ENCODE results near the gene DNAJC3.

Gene DNAJC3

DNA sequence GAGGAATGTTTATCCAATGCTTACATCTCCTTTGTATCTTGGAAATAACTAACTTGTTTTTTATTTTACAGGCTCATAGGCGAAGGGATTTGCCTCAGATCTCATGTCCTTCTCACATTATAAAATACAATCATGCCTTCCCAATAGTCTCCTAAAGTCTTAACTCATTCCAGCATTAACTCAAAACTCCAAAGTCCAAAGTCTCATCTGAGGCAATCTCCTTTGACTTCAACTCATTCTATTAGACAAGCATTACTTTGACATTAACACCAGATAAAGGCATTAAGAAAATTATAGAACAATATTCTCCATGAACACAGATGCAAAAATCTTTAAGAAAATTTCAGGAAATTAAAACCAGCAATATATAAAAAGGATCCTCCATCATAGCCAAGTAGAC, 137.6 kb downstream of the DNAJC3 start:
- no peak for DNase-seq (ENCODE audit: low read depth, low spot score)
- no peak overlapping the region for H3K27ac ChIP-seq

DNA sequence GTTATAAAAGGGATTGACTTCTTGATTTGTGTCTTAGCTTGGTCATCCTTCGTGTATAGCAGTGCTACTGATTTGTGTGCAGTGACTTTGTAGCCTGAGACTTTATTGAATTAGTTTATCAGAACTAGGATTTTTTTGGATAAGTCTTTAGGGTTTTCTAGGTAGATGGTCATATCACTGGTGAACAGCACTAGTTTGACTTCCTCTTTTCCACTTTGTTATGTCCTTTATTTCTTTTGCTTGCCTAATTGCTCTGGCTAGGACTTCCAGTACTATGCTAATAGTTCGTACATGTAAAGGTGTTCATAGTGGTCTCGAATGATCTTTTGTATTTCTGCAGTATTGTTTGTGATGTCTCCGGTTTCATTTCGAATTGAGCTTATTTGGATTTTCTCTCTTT, 145.4 kb downstream of the DNAJC3 start:
- DNase-seq (ENCODE audit: low read depth, low spot score), result no peak
- H3K27ac ChIP-seq, result no peak overlapping the region

DNA sequence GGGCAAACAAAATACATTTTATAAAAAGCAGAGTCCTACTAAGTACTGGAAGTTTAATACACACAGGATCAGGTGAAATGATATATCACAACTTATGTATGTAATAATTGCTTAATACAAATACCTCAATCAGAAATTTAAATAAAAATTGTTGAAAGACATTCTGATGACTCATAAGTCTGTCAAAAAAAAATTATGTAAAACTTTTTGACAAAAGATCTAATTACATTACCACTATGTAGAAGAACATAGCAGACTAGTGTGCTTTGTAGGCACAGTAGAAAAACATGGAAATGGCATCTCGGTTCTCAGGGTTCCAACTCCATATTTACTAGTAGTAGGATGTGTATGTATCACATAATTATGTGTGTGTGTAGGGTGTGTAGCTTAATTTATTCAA, 156.2 kb downstream of the DNAJC3 start:
- no peak overlapping the region for H3K27ac ChIP-seq
- no peak for DNase-seq (ENCODE audit: low read depth, low spot score)

DNA sequence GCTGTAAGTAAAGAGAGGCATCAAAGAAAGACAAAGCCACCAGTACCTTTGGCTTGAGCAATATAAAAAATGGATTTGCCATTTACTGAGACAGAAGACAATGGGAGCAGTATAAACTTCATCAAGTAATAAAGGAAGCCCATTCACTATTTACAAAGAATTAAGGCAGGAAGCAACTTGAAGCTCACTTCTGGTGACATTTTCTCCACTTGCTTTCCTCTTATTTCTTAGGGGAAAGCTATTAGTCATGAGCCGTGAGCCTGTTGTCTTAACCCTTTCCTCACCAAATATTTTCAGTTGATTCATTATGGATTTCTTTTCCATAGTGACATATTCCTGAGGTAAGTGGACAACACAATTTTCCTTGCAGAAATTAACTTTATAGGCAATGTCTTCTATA, 156.8 kb downstream of the DNAJC3 start:
- H3K27ac ChIP-seq, result no peak overlapping the region
- DNase-seq (ENCODE audit: low read depth, low spot score), result no peak

DNA sequence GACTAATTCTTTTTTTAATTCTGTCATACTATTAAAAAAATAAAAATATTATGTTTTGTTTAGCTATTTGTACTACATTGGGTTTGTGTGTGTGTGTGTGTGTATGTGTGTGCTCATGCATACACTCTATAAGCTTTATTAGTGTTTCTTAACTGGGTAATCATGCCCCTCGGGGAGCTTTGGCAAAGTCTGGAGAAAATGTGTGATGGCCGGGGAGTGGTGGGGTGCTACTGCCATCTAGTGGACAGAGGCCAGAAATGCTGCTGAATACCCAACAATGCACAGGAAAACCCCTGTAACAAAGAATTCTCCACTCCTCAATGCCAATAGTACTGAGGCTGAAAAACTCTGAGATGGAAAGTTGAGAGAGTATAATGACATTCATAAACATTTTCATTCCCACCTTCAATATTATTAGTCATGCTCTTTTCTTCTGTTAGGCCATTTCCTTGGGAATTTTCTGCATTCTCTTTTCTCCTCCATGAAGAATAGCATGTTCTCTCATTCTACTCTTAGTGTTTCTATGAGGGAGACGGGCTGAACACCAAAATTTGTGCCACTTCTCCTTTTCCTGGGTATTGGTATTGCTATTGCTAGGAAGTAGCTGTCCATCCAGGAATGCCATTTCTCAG, 157.3 kb downstream of the DNAJC3 start:
- DNase-seq (ENCODE audit: low read depth, low spot score), result no peak
- no peak overlapping the region for H3K27ac ChIP-seq

DNA sequence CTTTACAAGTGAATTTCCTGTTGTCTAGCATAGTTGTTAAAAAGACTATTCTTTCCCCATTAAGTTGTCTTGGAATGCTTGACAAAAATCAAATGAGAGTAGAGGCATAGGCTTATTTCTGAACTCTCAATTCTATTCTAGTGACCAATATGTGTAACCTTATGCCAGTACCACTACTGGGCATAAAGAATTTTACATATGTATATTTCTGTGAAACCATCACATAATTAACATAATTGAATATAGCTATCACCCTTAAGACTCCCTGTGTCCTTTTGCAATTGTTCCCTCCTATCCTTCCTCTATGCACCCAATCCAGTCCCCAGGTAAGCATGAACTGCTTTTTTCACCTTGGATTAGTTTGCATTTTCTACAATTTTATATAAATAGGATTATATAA, 165.0 kb downstream of the DNAJC3 start:
- DNase-seq (ENCODE audit: low read depth, low spot score), result no peak
- H3K27ac ChIP-seq, result no peak overlapping the region

DNA sequence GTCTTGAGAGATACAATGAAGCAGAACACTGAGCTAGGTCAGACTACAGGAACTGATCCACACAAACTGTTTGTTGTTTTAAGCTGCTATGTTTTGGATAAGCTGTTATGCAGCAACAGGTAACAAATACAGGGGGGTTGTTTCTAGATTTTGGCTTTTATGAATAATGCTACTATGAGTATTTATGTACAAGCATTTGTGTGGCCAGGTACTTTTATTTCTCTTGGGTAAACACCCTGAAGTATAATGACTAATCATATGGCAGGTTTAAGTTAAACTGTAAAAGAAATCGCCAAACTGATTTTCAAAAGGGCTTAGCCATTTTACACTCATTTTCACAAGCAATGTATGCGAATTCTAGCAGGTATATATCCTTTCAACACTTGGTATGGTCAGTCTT, 166.0 kb downstream of the DNAJC3 start:
- H3K27ac ChIP-seq, result no peak overlapping the region
- no peak for DNase-seq (ENCODE audit: low read depth, low spot score)
